ENCODE data around the gene PCDH17. TPM values are rescaled to one million over a fixed set of nuclear protein-coding genes. Genes with fewer than 3 reads are reported as not detected.

The PCDH17 gene
- total and polyA plus RNA-seq, 9 of the 15 experiments (the other 6 are each of a cell fraction or from before 2014, with no cell fraction given) = not detected

DNA sequence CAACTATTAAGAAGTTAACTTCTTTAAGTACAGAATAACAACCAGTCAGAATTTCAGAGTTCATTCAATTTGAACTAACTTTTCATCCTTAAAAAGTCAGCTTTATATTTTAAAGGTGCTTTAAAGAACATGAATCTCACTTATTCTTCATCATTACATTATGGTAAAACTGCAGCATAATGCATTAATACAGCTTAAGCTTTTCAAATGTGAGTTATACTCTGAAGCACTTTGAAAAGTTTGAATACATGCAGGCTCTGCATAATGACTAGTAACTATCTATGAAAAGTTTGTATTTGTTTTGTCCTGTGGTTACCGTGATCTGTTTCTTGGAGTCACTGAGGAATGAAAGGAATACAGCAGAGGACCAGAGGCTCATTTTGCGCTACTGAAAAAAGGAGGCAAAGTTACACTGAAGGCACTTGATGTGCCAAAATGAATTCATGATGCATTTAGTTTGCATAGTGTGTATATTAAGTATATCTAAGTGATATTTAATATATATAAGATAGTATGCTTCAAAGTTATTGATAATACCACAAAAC lies 4.1 kb downstream of the PCDH17 start (continued):
- TF ChIP-seq, protein P1, sequence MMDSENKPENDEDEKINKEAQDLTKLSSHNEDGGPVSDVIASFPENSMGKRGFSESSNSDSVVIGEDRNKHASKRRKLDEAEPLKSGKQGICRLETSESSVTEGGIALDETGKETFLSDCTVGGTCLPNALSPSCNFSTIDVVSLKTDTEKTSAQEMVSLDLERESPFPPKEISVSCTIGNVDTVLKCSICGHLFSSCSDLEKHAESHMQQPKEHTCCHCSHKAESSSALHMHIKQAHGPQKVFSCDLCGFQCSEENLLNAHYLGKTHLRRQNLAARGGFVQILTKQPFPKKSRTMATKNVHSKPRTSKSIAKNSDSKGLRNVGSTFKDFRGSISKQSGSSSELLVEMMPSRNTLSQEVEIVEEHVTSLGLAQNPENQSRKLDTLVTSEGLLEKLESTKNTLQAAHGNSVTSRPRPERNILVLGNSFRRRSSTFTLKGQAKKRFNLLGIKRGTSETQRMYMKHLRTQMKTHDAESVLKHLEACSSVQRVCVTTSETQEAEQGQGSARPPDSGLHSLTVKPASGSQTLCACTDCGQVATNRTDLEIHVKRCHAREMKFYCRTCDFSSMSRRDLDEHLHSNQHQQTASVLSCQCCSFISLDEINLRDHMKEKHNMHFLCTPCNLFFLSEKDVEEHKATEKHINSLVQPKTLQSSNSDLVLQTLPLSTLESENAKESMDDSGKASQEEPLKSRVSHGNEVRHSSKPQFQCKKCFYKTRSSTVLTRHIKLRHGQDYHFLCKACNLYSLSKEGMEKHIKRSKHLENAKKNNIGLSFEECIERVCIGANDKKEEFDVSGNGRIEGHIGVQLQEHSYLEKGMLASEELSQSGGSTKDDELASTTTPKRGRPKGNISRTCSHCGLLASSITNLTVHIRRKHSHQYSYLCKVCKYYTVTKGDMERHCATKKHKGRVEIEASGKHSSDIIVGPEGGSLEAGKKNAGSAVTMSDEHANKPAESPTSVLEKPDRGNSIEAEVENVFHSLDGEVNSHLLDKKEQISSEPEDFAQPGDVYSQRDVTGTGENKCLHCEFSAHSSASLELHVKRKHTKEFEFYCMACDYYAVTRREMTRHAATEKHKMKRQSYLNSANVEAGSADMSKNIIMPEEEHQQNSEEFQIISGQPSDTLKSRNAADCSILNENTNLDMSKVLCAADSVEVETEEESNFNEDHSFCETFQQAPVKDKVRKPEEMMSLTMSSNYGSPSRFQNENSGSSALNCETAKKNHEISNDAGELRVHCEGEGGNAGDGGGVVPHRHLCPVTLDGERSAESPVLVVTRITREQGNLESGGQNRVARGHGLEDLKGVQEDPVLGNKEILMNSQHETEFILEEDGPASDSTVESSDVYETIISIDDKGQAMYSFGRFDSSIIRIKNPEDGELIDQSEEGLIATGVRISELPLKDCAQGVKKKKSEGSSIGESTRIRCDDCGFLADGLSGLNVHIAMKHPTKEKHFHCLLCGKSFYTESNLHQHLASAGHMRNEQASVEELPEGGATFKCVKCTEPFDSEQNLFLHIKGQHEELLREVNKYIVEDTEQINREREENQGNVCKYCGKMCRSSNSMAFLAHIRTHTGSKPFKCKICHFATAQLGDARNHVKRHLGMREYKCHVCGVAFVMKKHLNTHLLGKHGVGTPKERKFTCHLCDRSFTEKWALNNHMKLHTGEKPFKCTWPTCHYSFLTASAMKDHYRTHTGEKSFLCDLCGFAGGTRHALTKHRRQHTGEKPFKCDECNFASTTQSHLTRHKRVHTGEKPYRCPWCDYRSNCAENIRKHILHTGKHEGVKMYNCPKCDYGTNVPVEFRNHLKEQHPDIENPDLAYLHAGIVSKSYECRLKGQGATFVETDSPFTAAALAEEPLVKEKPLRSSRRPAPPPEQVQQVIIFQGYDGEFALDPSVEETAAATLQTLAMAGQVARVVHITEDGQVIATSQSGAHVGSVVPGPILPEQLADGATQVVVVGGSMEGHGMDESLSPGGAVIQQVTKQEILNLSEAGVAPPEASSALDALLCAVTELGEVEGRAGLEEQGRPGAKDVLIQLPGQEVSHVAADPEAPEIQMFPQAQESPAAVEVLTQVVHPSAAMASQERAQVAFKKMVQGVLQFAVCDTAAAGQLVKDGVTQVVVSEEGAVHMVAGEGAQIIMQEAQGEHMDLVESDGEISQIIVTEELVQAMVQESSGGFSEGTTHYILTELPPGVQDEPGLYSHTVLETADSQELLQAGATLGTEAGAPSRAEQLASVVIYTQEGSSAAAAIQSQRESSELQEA (IDR thresholded peaks at IDR 0.05; ENCODE audit: low read depth) = no peak
- TF ChIP-seq CBX3 (IDR thresholded peaks at IDR 0.05; ENCODE audit: borderline replicate concordance in 1 of 2, low read length in 2 of 2) (no peak), GTF2A2 (tag; IDR thresholded peaks at IDR 0.05) (no peak), SIN3B (IDR thresholded peaks at IDR 0.05; ENCODE audit: low read depth) (no peak), ZSCAN32 (CRISPR knock-in tag; IDR thresholded peaks at IDR 0.05) (no peak), ZNF146 (CRISPR knock-in tag; IDR thresholded peaks at IDR 0.05; ENCODE audit: unreplicated experiment) (no peak), ZNF431 (CRISPR knock-in tag; IDR thresholded peaks at IDR 0.05) (no peak), CBX2 (IDR thresholded peaks at IDR 0.05; ENCODE audit: insufficient read depth, low read length, poor library complexity, severe bottlenecking) (no peak), TAF15 (IDR thresholded peaks at IDR 0.05; ENCODE audit: low read depth, low read length) (no peak), ZNF445 (CRISPR knock-in tag; IDR thresholded peaks at IDR 0.05; ENCODE audit: low read depth) (no peak), DPF2 (IDR thresholded peaks at IDR 0.05) (no peak), MXI1 (IDR thresholded peaks at IDR 0.05; ENCODE audit: low read depth, low read length) (no peak)
- TF ChIP-seq, protein P2, sequence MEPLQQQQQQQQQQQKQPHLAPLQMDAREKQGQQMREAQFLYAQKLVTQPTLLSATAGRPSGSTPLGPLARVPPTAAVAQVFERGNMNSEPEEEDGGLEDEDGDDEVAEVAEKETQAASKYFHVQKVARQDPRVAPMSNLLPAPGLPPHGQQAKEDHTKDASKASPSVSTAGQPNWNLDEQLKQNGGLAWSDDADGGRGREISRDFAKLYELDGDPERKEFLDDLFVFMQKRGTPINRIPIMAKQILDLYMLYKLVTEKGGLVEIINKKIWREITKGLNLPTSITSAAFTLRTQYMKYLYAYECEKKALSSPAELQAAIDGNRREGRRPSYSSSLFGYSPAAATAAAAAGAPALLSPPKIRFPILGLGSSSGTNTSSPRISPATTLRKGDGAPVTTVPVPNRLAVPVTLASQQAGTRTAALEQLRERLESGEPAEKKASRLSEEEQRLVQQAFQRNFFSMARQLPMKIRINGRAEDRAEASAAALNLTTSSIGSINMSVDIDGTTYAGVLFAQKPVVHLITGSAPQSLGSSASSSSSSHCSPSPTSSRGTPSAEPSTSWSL (CRISPR knock-in tag; IDR thresholded peaks at IDR 0.05; ENCODE audit: borderline replicate concordance) = no peak
